Duodenal mucosa (tissue), 2 donors: Measurements from ENCODE around the gene ELL2.
A peak's percentile ranks its signal among the peaks of the same experiment; 100 is the strongest.

Experiments used
- H3K27ac ChIP-seq: one replicate; pipeline ENCODE4 v1.7.0; 2013; ENCODE audit warnings: low read depth, low read length
- H3K27me3 ChIP-seq, 2 donors: one replicate each; pipeline ENCODE4 v1.7.0; 2013; ENCODE audit warnings: low read length in 2 of 2, control low read depth in 1 of 2; ENCODE audit not compliant: insufficient read depth in 2 of 2, control insufficient read depth in 1 of 2
- H3K36me3 ChIP-seq, 2 donors: one replicate each; pipeline ENCODE4 v1.7.0; 2013; ENCODE audit warnings: low read length in 2 of 2, control low read depth in 1 of 2; ENCODE audit not compliant: insufficient read depth in 2 of 2, control insufficient read depth in 1 of 2
- H3K4me1 ChIP-seq, 2 donors: one replicate each; pipeline ENCODE4 v1.7.0; 2013; ENCODE audit warnings: low read length in 2 of 2, control low read depth in 1 of 2; ENCODE audit not compliant: insufficient read depth in 2 of 2, control insufficient read depth in 1 of 2
- H3K4me3 ChIP-seq, 2 donors: one replicate each; pipeline ENCODE4 v1.7.0; 2013; ENCODE audit warnings: low read length in 2 of 2, low read depth in 1 of 2
- H3K9ac ChIP-seq, 2 donors: one replicate each; pipeline ENCODE4 v1.7.0; 2013; ENCODE audit warnings: low read length in 2 of 2, low read depth in 1 of 2
- H3K9me3 ChIP-seq, 2 donors: one replicate each; pipeline ENCODE4 v1.7.0; 2013; ENCODE audit warnings: low read length in 2 of 2, control low read depth in 1 of 2; ENCODE audit not compliant: control insufficient read depth in 1 of 2

ELL2 gene

DNA sequence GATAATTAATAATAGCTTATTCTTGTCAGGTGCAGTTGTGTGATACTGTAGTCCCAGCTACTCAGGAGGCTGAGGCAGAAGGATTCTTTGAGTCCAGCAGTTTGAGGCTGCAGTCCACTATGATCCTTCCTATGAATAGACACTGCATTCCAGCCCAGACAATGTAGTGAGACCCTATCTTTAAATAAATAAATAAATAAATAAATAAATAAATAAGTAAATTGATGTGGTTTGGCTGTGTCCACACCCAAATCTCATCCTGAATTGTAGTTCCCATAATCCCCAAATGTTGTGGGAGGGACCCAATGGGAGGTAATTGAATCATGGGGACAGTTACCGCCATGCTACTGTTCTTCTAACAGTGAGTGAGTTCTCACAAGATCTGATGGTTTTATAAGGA lies 5.6 kb upstream of the ELL2 start:
- no peak overlapping the region for H3K9ac ChIP-seq
- no peaks in the 10 kb centered on the region for H3K27me3 ChIP-seq
- no peak overlapping the region for H3K27ac ChIP-seq

DNA sequence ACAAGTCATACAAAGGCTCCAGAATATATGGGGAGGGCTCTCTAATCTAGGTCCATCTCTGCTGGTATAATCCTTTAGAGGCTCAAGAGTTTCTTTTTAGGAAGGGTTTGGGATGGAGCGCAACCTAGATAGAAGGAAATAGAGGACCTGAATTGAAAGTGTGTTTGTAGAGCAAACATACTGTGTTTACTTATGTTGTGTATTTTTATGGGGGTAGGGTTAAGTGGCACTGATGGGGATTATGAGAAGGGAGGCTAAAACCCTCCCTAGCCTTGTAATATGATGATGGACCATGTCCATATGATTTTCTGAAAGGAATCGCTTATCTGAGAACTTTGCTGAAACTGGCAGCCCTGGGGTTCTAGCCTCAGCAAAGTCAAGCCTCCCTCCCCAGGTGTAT lies 4.4 kb upstream of the ELL2 start:
- no peaks in the 10 kb centered on the region for H3K36me3 ChIP-seq
- H3K9me3 ChIP-seq: no peaks in the 10 kb centered on the region
- H3K9ac ChIP-seq: no peak overlapping the region
- no peak overlapping the region for H3K27ac ChIP-seq
- no peaks in the 10 kb centered on the region for H3K27me3 ChIP-seq
- H3K4me1 ChIP-seq: peaks cover 6% of the 10 kb centered on the region in 2 donors
- no peak overlapping the region for H3K4me3 ChIP-seq

More for the DNA sequence above, 5.6 kb upstream of the ELL2 start:
- Histone ChIP-seq H3K4me1 (peaks cover 4 to 6% of the 10 kb centered on the region in 2 donors), H3K4me3 (no peak overlapping the region), H3K9me3 (no peaks in the 10 kb centered on the region), H3K36me3 (no peaks in the 10 kb centered on the region)

DNA sequence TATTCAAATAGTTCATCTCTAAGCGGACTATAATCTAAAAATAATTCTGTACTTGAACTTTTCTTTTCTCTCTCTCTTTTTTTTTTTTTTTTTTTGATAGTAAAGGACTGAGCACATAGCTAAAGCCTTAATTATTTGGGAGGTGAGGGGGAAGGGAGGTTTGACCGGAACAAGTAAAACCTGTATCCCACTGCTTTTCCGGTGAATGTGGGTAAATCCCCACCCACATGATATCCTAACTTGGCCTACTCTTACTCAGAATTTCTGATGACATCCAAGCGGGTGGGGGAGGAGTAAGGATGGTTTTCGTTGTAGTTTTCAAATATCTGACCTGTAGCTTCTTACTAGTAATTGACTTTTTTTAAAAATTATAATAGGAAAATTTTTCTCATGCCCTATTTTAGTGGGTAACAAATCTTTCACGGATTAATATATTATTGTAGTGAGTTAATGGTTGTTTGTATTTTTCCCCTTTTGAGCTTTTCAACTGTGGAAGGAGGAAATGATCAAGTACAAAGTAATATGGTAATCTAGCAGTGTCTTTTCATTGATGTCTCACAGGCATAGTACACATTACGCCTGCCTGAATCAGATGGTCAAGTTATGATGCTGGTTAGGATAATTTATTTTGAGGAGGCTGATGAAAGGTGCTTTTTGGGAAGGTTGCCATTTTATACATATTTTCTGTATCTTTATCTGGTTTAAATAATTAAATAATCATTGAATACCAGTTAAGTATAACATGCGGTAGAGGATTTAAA lies 2.2 kb upstream of the ELL2 start:
- no peaks in the 10 kb centered on the region for H3K9me3 ChIP-seq
- no peak overlapping the region for H3K4me3 ChIP-seq
- H3K36me3 ChIP-seq: no peaks in the 10 kb centered on the region
- no peaks in the 10 kb centered on the region for H3K27me3 ChIP-seq
- H3K9ac ChIP-seq: no peak overlapping the region
- peaks cover 7 to 19% of the 10 kb centered on the region in 2 donors for H3K4me1 ChIP-seq
- no peak overlapping the region for H3K27ac ChIP-seq

DNA sequence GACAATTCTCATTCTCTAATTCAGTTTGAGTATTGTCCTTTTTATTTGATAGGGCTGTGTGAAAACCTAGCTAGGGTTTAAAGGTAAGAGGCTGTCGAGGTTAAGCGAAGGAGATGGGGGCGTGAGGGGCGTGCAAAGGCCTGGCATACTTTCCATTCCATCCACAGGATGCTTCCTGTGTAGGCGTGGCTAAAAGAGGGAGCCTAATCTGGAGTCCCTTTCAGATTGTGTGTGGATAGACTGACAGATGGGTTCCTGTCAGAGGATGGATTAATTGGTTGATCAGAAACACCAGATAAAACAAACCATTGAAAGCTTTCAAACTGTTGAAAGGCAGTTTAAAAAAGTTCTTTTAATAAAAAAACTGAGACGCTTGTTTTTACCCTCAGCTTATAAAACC lies 1.1 kb upstream of the ELL2 start:
- Histone ChIP-seq H3K4me1 (peaks cover 14 to 26% of the 10 kb centered on the region in 2 donors), H3K9ac (peak overlapping the region; percentile 77 to 81), H3K27me3 (no peaks in the 10 kb centered on the region), H3K4me3 (peak overlapping the region; percentile 85 to 86), H3K27ac (no peak overlapping the region), H3K9me3 (no peaks in the 10 kb centered on the region), H3K36me3 (no peaks in the 10 kb centered on the region)

DNA sequence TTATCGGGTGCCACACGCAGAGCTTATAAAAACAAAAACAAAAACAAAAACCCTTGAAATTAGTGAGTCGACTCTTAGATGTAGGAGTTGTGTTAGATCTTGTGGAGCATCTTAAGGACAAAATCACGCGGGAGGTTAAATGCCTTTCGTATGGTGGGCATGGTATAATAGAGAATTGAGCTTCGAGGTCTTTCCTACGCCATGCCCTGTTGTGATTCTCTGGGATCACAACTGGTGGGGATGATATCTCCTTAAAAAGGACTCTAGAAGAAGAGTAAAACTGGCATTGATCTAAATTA lies 773 bp upstream of the ELL2 start:
- Histone ChIP-seq H3K27me3 (no peaks in the 10 kb centered on the region), H3K9me3 (no peaks in the 10 kb centered on the region), H3K4me1 (peaks cover 14 to 26% of the 10 kb centered on the region in 2 donors), H3K4me3 (peak overlapping the region; percentile 85 to 86), H3K9ac (peak overlapping the region; percentile 77 to 81), H3K36me3 (no peaks in the 10 kb centered on the region), H3K27ac (peak overlapping the region; percentile 95)

DNA sequence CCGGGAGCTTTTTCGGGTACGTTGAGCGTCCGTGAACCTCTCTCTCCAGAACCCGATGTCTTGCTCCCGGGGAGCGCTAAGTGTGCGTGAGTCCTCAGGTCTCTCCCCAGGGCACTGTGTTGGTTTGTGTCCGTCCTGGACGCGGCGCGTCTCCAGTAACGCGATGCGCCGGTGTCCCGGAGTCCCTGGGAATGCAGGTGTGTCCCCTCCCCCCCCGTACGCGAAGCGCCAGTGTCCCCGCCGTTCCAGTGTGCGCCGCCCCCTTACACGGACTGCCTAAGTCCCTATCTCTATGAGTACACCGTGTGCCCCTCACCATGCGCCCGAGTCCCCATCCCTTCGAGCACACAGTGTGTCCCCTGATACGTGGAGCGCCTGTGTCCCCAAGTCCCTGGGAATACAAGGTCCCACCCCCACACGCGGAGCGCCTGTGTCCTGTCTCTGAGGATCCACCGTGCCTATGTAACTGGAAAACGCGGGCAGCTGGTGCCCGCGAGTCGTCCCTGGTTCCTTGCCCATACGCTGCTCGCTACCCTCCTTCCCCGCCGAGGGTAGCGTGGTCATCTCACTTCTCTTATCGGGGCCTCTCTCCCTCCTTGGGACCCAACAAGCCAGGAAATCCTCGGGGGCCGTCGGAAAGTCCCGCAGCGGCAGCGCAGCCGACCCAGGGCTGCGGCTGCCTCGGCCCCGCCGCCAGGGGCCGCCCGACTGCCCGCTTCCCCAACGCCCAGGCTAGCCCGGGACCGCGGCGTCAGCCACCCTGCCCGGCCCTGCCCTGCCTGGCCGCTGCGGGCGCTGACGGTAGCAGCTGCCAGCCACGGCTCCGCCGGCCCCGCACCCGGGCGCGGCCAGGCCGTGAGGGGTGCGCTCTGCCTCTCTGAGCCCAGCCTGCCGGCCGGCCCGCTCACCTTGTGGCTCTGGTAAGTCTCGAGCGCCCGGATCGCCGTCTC lies 709 bp downstream of the ELL2 start:
- no peaks in the 10 kb centered on the region for H3K27me3 ChIP-seq
- no peaks in the 10 kb centered on the region for H3K36me3 ChIP-seq
- H3K9ac ChIP-seq: peak overlapping the region; percentile 95 to 98
- H3K9me3 ChIP-seq: no peaks in the 10 kb centered on the region
- peak overlapping the region; percentile 95 for H3K27ac ChIP-seq
- H3K4me3 ChIP-seq: peak overlapping the region; percentile 85 to 98
- peaks cover 20 to 26% of the 10 kb centered on the region in 2 donors for H3K4me1 ChIP-seq

DNA sequence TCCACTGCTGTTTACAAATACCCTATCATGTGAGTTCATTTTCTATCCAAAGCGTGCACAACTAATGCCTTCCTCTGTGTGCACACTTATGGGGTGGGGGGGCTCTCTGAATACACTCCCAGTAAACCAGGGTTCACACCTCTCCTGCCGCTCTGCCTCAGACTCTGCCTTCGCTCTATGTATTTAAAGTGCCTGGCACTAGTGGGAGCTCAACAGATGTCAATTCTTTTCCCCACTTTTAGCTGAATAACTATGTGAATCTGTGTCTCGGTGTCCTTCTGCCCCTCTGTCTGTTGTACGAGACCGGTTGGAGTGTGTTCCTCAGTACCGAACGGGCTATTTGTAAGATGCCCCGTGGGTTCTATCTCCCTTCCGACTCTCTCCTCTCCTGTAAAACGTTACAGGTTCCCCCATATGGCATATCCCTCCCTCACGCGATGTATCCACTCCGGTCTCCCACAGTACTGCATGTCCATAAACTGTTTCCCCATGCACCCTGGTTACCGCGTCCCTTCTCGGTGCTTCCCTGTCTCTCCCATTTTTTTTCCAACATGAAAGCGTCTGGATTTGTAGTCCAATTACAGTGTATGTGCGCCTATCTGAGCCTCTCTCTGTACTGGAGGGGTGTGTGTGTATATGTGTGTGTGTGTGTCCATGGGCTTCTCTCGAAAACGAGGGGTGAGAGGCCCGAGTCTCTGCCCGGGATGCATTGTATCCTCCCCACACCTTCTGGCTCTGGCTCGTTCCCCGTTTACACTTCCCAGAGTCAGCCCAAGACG lies 1.6 kb downstream of the ELL2 start:
- no peaks in the 10 kb centered on the region for H3K36me3 ChIP-seq
- peaks cover 26 to 27% of the 10 kb centered on the region in 2 donors for H3K4me1 ChIP-seq
- H3K27ac ChIP-seq: peak overlapping the region; percentile 95
- no peaks in the 10 kb centered on the region for H3K9me3 ChIP-seq
- no peaks in the 10 kb centered on the region for H3K27me3 ChIP-seq
- H3K9ac ChIP-seq: peak overlapping the region; percentile 95 to 98
- H3K4me3 ChIP-seq: peak overlapping the region; percentile 85 to 98

DNA sequence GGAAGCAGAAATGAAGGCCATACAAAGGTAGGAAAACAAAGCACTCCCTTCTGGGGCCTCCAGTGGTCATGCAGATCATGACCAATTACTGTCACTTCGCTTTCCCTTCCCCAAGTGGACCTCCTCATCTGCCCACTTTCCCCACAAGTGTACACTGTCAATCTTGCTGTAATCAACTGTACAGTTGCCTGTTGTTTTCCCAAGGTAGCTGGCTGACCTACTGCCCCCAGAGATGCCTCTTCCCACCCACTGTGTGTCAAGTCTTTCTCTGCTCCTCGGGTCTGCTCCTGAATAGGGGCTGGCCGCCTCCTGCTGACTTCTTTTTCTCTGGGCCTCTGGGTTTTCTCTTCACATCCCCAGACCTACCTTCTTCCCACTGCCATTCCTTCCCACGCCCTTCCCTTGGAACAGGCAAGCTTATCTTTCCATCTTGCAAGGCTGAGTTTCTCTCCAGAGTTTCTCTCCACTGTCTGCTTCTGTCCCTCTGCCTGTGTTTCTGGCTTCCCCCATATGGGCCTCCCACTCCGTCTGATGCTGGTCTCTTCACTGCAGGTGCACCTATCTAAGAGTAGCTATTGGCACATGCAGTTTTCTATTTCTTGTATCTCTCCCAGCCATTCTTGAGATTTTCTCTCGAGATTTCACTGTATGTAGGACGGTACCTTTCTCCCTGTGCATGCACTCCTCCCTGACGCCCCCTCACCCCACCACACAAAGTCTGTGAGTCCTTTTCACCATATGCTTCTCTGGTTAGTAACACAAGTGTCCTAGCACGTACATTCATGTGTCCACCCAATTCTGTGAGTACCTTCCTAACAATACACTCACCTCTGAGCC lies 2.4 kb downstream of the ELL2 start:
- Histone ChIP-seq H3K27me3 (no peaks in the 10 kb centered on the region), H3K4me3 (peak overlapping the region; percentile 85 to 98), H3K27ac (no peak overlapping the region), H3K9ac (peak overlapping the region; percentile 95 to 98), H3K4me1 (peaks cover 26 to 31% of the 10 kb centered on the region in 2 donors), H3K9me3 (no peaks in the 10 kb centered on the region), H3K36me3 (no peaks in the 10 kb centered on the region)

DNA sequence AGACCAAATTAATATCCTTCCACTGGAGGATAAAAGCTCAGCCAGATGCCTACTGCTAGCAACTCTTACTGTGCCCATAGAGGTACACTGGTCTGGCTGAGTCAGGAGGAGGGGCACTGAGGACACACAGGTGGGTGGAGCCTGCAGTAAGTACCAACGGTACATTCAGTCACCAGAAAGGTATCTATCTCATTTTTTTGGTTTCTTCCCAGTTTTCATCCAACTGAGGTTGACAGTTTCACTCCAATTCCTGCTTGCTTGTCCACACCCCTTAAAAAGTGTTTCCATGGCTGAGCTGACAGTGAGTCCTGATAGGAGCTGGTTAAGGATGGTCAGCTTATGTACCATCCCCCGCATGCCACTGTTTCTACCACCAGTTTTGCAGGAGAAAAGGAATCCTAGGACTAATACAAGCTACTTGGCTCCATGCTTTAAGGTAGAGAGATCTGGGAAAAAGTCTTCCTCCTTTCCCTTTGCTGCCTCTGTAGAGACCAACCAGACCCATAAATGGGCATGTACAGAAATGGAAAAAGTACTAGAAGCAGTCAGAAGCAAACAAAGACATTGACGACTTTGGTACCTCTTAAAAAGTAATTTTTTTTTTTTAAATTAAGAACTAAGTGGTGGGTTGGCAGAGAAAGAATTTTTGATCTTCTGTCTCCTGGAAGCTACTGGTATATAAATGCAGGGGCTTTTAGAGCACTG lies 3.2 kb downstream of the ELL2 start:
- no peaks in the 10 kb centered on the region for H3K27me3 ChIP-seq
- H3K4me1 ChIP-seq: peaks cover 26 to 31% of the 10 kb centered on the region in 2 donors
- H3K36me3 ChIP-seq: no peaks in the 10 kb centered on the region
- H3K27ac ChIP-seq: no peak overlapping the region
- no peak overlapping the region for H3K9ac ChIP-seq
- peak overlapping the region; percentile 27 to 85 for H3K4me3 ChIP-seq
- no peaks in the 10 kb centered on the region for H3K9me3 ChIP-seq
